Lung (tissue), 16 donors: ENCODE measurements around the gene SYNPO2. TPM values are rescaled to one million over a fixed set of nuclear protein-coding genes. Genes with fewer than 3 reads are reported as not detected.

Experiments
- ATAC-seq: fragments of 200-7000 bp; cut with Tn5 transposase; one replicate; pipeline ENCODE4 v1.9.1; 2020; ENCODE audit warnings: moderate number of reproducible peaks; ENCODE audit not compliant: insufficient read depth, low FRiP score
- DNase-seq, 3 donors: peaks; one replicate each; pipeline ENCODE4 v3.0.0-alpha.2; 2013 to 2017
- H3K27ac ChIP-seq, 2 donors: one replicate each; pipeline ENCODE4 v1.5.1; 2013; ENCODE audit warnings: mild to moderate bottlenecking in 2 of 2, moderate library complexity in 2 of 2, control low read depth in 1 of 2, inconsistent platforms in 1 of 2, low read depth in 1 of 2, low read length in 1 of 2
- H3K27me3 ChIP-seq, 3 donors: one replicate each; pipeline ENCODE4 v1.5.1; 2013; ENCODE audit warnings: low read length in 2 of 3; ENCODE audit not compliant: control insufficient read depth in 3 of 3, insufficient read depth in 3 of 3
- H3K36me3 ChIP-seq, 4 donors: one replicate each; pipeline ENCODE4 v1.5.1; 2013; ENCODE audit warnings: low read length in 4 of 4, mild to moderate bottlenecking in 1 of 4, moderate library complexity in 1 of 4; ENCODE audit not compliant: control insufficient read depth in 4 of 4, insufficient read depth in 4 of 4
- H3K4me1 ChIP-seq, 5 donors: one replicate each; pipeline ENCODE4 v1.5.1; 2013; ENCODE audit warnings: low read length in 5 of 5, mild to moderate bottlenecking in 2 of 5, moderate library complexity in 1 of 5; ENCODE audit not compliant: control insufficient read depth in 5 of 5, insufficient read depth in 5 of 5
- H3K4me3 ChIP-seq: one replicate; pipeline ENCODE4 v1.5.1; 2013; ENCODE audit warnings: mild to moderate bottlenecking, control low read depth, moderate library complexity
- H3K9ac ChIP-seq, 2 donors: one replicate each; pipeline ENCODE4 v1.5.1; 2013; ENCODE audit warnings: low read length in 2 of 2, control low read depth in 1 of 2; ENCODE audit not compliant: insufficient read depth in 1 of 2
- H3K9me3 ChIP-seq, 4 donors: one replicate each; pipeline ENCODE4 v1.5.1; 2013; ENCODE audit warnings: low read length in 3 of 4, mild to moderate bottlenecking in 1 of 4, moderate library complexity in 1 of 4; ENCODE audit not compliant: control insufficient read depth in 4 of 4, insufficient read depth in 3 of 4
- CTCF ChIP-seq: IDR thresholded peaks from 2 replicates; pipeline ENCODE4 v1.5.1; 2012; ENCODE audit warnings: mild to moderate bottlenecking; ENCODE audit errors: control extremely low read depth, extremely low read depth
- WGBS, 2 donors: extraction: QIAGEN DNeasy Blood & Tissue Kit; methylation state at CpG; one replicate each; pipeline ENCODE4 v1.1.7; 2013; 5-methylcytosine and 5-hydroxymethylcytosine counted together
- long read RNA-seq, 5 donors: transcript quantifications; one replicate each; lab custom pipeline, GENCODE V29; 2026
- polyA plus RNA-seq, 2 donors: library from polyadenylated mRNA; stranded (reverse); fragments of 200-250 nt; gene quantifications; one replicate each; pipeline ENCODE4 v1.2.1, GENCODE V29; 2013
- total RNA-seq, 2 donors: library from RNA; depleted of rRNA in 1 of 2; stranded (reverse); fragments of >200 nt in 1 of 2; gene quantifications; one replicate each; pipeline ENCODE4 v1.2.1, GENCODE V29; 2014 to 2021
- donor health status: control.
- donor health status: control.
- donor health status: Bipolar disorder and iron deficiency.
- donor health status: healthy.
- donor health status: DM: yes; HTN: yes; CAD: no.

SYNPO2 gene
- total RNA-seq = 10 to 100 TPM; 14.8 to 27.6 TPM
- polyA plus RNA-seq = 1 to 10 TPM; 3.5 to 5.3 TPM
- long read RNA-seq, donor 1, full-length matches to known transcripts = 1 of 1 reads
- long read RNA-seq, donor 1, partial matches to known transcripts = 0 of 1 reads
- long read RNA-seq, donor 1, other reads (novel, unspliced or antisense) = 0 of 1 reads
- long read RNA-seq, donor 2 = 0 reads
- long read RNA-seq, donor 3 = 0 reads
- long read RNA-seq, donor 4 = 0 reads
- long read RNA-seq, donor 5, full-length matches to known transcripts = 1 of 1 reads
- long read RNA-seq, donor 5, partial matches to known transcripts = 0 of 1 reads
- long read RNA-seq, donor 5, other reads (novel, unspliced or antisense) = 0 of 1 reads

GRCh38 chr4:118888666-118889311 is at the start of gene SYNPO2:
SYNPO2 (plus strand) TSS chr4:118888854; CDS start chr4:118889037, 183 bp downstream.
- peak within 1 kb of the TSS; percentile 2 to 88 for H3K27ac ChIP-seq
- no peaks in the 10 kb centered on the region for H3K36me3 ChIP-seq
- H3K27me3 ChIP-seq = peaks cover 0 to 11% (median 0%) of the 10 kb centered on the region in 3 donors
- H3K4me1 ChIP-seq = peaks cover 0 to 17% (median 0%) of the 10 kb centered on the region in 5 donors
- DNase-seq (peak; percentile 69 to 78 (median 72)), ATAC-seq (peak; percentile 89)
- peak within 1 kb of the TSS in 1 of 2 donors; percentile 57 for H3K9ac ChIP-seq
- H3K9me3 ChIP-seq = no peaks in the 10 kb centered on the region
- no peak for TF ChIP-seq CTCF
- 3 to 5% methylated on average over 29 of the region's 29 CpGs for WGBS, 2 donors
- H3K4me3 ChIP-seq = peak within 1 kb of the TSS; percentile 17

GRCh38 chr4:118839221-118839927 is 49.3 kb upstream of the SYNPO2 start:
- no peak overlapping the region for H3K4me3 ChIP-seq
- ATAC-seq (no peak), DNase-seq (no peak)
- H3K9me3 ChIP-seq = no peaks in the 10 kb centered on the region
- peaks cover 0 to 7% (median 1%) of the 10 kb centered on the region in 5 donors for H3K4me1 ChIP-seq
- H3K36me3 ChIP-seq = no peaks in the 10 kb centered on the region
- H3K27me3 ChIP-seq = no peaks in the 10 kb centered on the region
- H3K9ac ChIP-seq = no peak overlapping the region
- no peak for TF ChIP-seq CTCF
- H3K27ac ChIP-seq = no peak overlapping the region
- 69 to 76% methylated on average over 3 of the region's 3 CpGs for WGBS, 2 donors

GRCh38 chr4:118842055-118842454 is 46.6 kb upstream of the SYNPO2 start:
- H3K27ac ChIP-seq = no peak overlapping the region
- peaks cover 0 to 1% (median 0%) of the 10 kb centered on the region in 5 donors for H3K4me1 ChIP-seq
- 76 to 86% methylated on average over 3 of the region's 3 CpGs for WGBS, 2 donors
- no peak for TF ChIP-seq CTCF
- no peak overlapping the region for H3K4me3 ChIP-seq
- ATAC-seq (no peak), DNase-seq (no peak)
- H3K27me3 ChIP-seq = no peaks in the 10 kb centered on the region
- no peak overlapping the region for H3K9ac ChIP-seq
- no peaks in the 10 kb centered on the region for H3K36me3 ChIP-seq
- no peaks in the 10 kb centered on the region for H3K9me3 ChIP-seq
